Thyroid gland (tissue), 4 donors: ENCODE data around the gene INPP5A. TPM values are rescaled to one million over a fixed set of nuclear protein-coding genes. Genes with fewer than 3 reads are reported as not detected.

Source experiments
- DNase-seq, 2 donors: peaks; one replicate each; pipeline ENCODE4 v3.0.0-alpha.2; 2019
- H3K27ac ChIP-seq, 3 donors: fragments of 200-600 bp; sonication (generic); 1 replicate in 2 of 3; 2 replicates in 1 of 3; pipeline ENCODE4 v1.5.1; 2016 to 2019; ENCODE audit warnings: mild to moderate bottlenecking in 1 of 3, moderate library complexity in 1 of 3
- H3K27me3 ChIP-seq: fragments of 200-600 bp; sonication (generic); one replicate; pipeline ENCODE4 v1.5.1; 2019
- H3K36me3 ChIP-seq, 2 donors: fragments of 200-600 bp; sonication (generic); one replicate each; pipeline ENCODE4 v1.5.1; 2016 to 2019
- H3K4me1 ChIP-seq, 2 donors: fragments of 200-600 bp; sonication (generic); one replicate each; pipeline ENCODE4 v1.5.1; 2017 to 2019
- H3K4me3 ChIP-seq, 3 donors: fragments of 200-600 bp; sonication (generic); replicated peaks in 1 of 3; 1 replicate in 2 of 3; 2 replicates in 1 of 3; pipeline ENCODE4 v1.5.1; 2016; ENCODE audit warnings: mild to moderate bottlenecking in 1 of 3
- H3K9me3 ChIP-seq: fragments of 200-600 bp; sonication (generic); one replicate; pipeline ENCODE4 v1.5.1; 2017
- CTCF ChIP-seq, 6 experiments: fragments of 200-600 bp in 3 of 6; fragments of 450-650 bp in 3 of 6; sonication (generic) in 3 of 6; IDR thresholded peaks; one replicate each; pipeline ENCODE4 v1.5.1; 2016 to 2019; ENCODE audit warnings: antibody characterized with exemption in 6 of 6, mild to moderate bottlenecking in 2 of 6, inconsistent platforms in 1 of 6, moderate library complexity in 1 of 6
- POLR2A ChIP-seq, 2 donors: fragments of 450-650 bp; IDR thresholded peaks; one replicate each; pipeline ENCODE4 v1.6.1; 2017; ENCODE audit warnings: antibody characterized with exemption in 2 of 2, mild to moderate bottlenecking in 2 of 2, moderate library complexity in 1 of 2
- WGBS, 2 donors: methylation state at CpG; one replicate each; pipeline ENCODE4 v1.1.5; 2017; 5-methylcytosine and 5-hydroxymethylcytosine counted together
- intact Hi-C: fragments of 100-400 bp; cut with DNase I; formaldehyde crosslinking; loops from one replicate; pipeline ENCODE4 v1.15.1; 2023
- total RNA-seq, 4 donors: library from RNA; depleted of rRNA; stranded (reverse); fragments of >200 nt; gene quantifications; one replicate each; pipeline ENCODE4 v1.2.3, GENCODE V29; 2016

INPP5A gene
- total RNA-seq, 4 donors from 2014 or later = 30.4 to 75.8 (median 41.1) TPM

- Histone ChIP-seq H3K4me3 (no peak overlapping the region), H3K4me1 (no peaks in the 10 kb centered on the region), H3K27me3 (no peaks in the 10 kb centered on the region), H3K36me3 (no peaks in the 10 kb centered on the region), H3K27ac (no peak overlapping the region), H3K9me3 (no peaks in the 10 kb centered on the region)
- DNase-seq = no peak
- WGBS, 2 donors = 95 to 96% methylated on average over 9 to 10 of the region's 10 CpGs
- no peak for TF ChIP-seq CTCF (IDR thresholded peaks at IDR 0.05)
- TF ChIP-seq POLR2A (IDR thresholded peaks at IDR 0.05) = no peak
- intact Hi-C loops = no loop called here
Observed at GRCh38 chr10:132499367-132499685, 38.3 kb upstream of the INPP5A start.

GRCh38 chr10:132500781-132501415, 36.7 kb upstream of the INPP5A start:
- H3K4me3 ChIP-seq = no peak overlapping the region
- H3K4me1 ChIP-seq = no peaks in the 10 kb centered on the region
- TF ChIP-seq POLR2A (IDR thresholded peaks at IDR 0.05) (no peak), CTCF (IDR thresholded peaks at IDR 0.05) (no peak)
- no peak for DNase-seq
- H3K27ac ChIP-seq = no peak overlapping the region
- intact Hi-C loops = no loop called here
- no peaks in the 10 kb centered on the region for H3K9me3 ChIP-seq
- no peaks in the 10 kb centered on the region for H3K27me3 ChIP-seq
- no peaks in the 10 kb centered on the region for H3K36me3 ChIP-seq
- WGBS, 2 donors = 83 to 89% methylated on average over 14 of the region's 14 CpGs

- H3K27me3 ChIP-seq = no peaks in the 10 kb centered on the region
- TF ChIP-seq POLR2A (IDR thresholded peaks at IDR 0.05) = no peak
- no peak for TF ChIP-seq CTCF (IDR thresholded peaks at IDR 0.05)
- H3K4me1 ChIP-seq = peaks cover 7 to 9% of the 10 kb centered on the region in 2 donors
- H3K4me3 ChIP-seq = no peak overlapping the region
- DNase-seq = no peak
- H3K9me3 ChIP-seq = no peaks in the 10 kb centered on the region
- 81 to 83% methylated on average over 31 to 32 of the region's 32 CpGs for WGBS, 2 donors
- H3K36me3 ChIP-seq = no peaks in the 10 kb centered on the region
- intact Hi-C loops = no loop called here
- no peak overlapping the region for H3K27ac ChIP-seq
Observed at GRCh38 chr10:132502544-132503300, 34.9 kb upstream of the INPP5A start.

GRCh38 chr10:132503581-132504421, 33.8 kb upstream of the INPP5A start:
- DNase-seq = no peak
- Histone ChIP-seq H3K4me1 (peaks cover 7 to 15% of the 10 kb centered on the region in 2 donors), H3K27me3 (no peaks in the 10 kb centered on the region), H3K27ac (no peak overlapping the region), H3K4me3 (no peak overlapping the region), H3K36me3 (no peaks in the 10 kb centered on the region), H3K9me3 (no peaks in the 10 kb centered on the region)
- intact Hi-C loops = no loop called here
- WGBS, 2 donors = 80 to 89% methylated on average over 6 to 9 of the region's 15 CpGs
- TF ChIP-seq CTCF (IDR thresholded peaks at IDR 0.05) (no peak), POLR2A (IDR thresholded peaks at IDR 0.05) (no peak)
